ENCODE measurements around the gene KCNQ1.

GRCh38 chr11:2537896-2538724 is 93.3 kb downstream of the KCNQ1 start:
- TF ChIP-seq CTCF (IDR thresholded peaks at IDR 0.05) = no peak
- TF ChIP-seq POLR2A (IDR thresholded peaks at IDR 0.05) = no peak

Data from adrenal gland (tissue), 5 donors.